Motor neuron (in vitro differentiated cells): ENCODE measurements around the gene GID4. TPM values are rescaled to one million over a fixed set of nuclear protein-coding genes. Genes with fewer than 3 reads are reported as not detected.

ENCODE experiments used
- ATAC-seq, 8 experiments: fragments of 200-7000 bp; cut with Tn5 transposase; replicated peaks in 6 of 8; 2 replicates each; pipeline ENCODE4 v1.8.0; 2021; ENCODE audit warnings: mild to moderate bottlenecking in 8 of 8, moderate library complexity in 8 of 8
- H3K27ac ChIP-seq, 2 donors: fragments of 250-450 bp; sonication (Bioruptor Pico); 2 replicates each; pipeline ENCODE4 v1.9.0; 2021; ENCODE audit warnings: antibody characterized with exemption in 2 of 2, mild to moderate bottlenecking in 2 of 2, moderate library complexity in 1 of 2
- H3K4me1 ChIP-seq, 2 donors: fragments of 250-450 bp; sonication (Bioruptor Pico); replicated peaks in 1 of 2; 2 replicates each; pipeline ENCODE4 v1.6.1; 2021; ENCODE audit warnings: antibody characterized with exemption in 2 of 2, mild to moderate bottlenecking in 2 of 2, moderate library complexity in 1 of 2
- H3K4me3 ChIP-seq, 5 donors: fragments of 250-450 bp; sonication (Bioruptor Pico); 2 replicates each; pipeline ENCODE4 v1.9.0; 2021; ENCODE audit warnings: antibody characterized with exemption in 5 of 5, mild to moderate bottlenecking in 5 of 5, moderate library complexity in 4 of 5
- WGBS, 10 experiments: fragments of 450-650 bp; shearing (Covaris generic); methylation state at CpG; one replicate each; pipeline ENCODE4 v1.0.0; 2022; 5-methylcytosine and 5-hydroxymethylcytosine counted together
- in situ Hi-C, 9 experiments: fragments of 400-800 bp; cut with MboI; loops; one replicate each; pipeline ENCODE4 v1.15.0; 2021; ENCODE audit warnings: low sequenced_read_pairs in 9 of 9, low pct_unique_long_range_greater_than_20kb in 2 of 9; ENCODE audit not compliant: unreplicated experiment in 9 of 9
- total RNA-seq, 8 experiments: library from RNA; unstranded; fragments of 300-600 nt; gene quantifications; 2 replicates each; pipeline versions ENCODE4 v1.2.3 to v1.2.4, GENCODE V29; 2022

Gene GID4
- total RNA-seq, 8 experiments from 2014 or later = 6.0 to 13.0 (median 8.2) TPM

DNA sequence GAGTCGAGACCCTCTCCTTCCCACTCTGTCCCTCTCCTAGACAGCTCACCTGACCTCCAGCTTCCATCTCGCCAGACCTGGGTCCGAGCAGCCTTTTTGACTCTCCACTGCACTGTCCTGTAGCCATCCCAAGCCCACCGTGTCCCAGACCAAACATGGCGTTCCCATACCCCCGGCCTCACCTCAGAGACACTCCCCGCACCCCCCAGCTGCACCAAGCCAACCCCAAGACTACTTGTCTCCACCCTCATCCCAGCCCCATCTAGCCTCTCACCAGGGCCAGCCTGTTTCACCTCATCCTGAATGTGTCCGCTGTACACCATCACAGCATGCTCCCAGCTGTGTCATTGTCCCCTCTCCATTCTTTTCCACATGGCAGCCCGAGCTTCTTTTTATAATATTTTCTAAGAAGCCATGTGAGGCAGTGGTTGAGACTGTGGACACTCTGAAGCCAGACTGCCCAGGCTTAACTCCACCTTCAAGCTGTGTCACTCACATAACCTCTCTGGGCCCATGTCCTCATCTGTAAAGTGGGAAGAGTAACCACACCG lies 70.8 kb downstream of the GID4 start:
- Histone ChIP-seq H3K4me1 (peaks cover 0 to 9% of the 10 kb centered on the region in 2 donors), H3K4me3 (no peak overlapping the region), H3K27ac (no peak overlapping the region)
- in situ Hi-C loops = no loop called here
- WGBS, 10 experiments = 40 to 90% (median 65%) methylated on average over 1 to 3 of the region's 10 CpGs; no CpG with 5 or more reads in 6 of the 10 experiments
- ATAC-seq = no peak

DNA sequence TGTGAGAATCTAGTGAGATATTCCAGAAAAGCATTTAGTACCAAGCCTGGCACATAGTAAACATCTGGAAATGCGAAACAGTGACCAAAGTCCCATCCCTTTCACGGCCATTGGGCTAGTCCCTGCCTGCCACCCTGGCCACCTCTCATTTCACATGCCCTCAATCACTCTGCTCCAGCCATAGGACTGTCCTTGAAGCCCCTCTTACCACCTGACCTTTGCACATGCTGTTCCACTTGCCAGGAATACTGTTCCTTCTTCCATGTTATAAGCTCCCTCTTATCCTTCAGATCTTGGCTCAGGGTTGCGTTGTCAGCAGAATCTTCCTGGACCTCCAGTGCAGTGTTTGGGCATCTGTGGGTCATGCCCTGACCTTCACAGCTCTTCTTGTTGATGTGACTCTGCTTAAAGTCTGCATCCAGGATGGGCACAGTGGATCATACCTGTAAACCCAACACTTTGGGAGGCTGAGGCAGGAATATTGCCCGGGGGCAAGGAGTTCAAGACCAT lies 71.5 kb downstream of the GID4 start:
- Histone ChIP-seq H3K4me1 (peaks cover 0 to 4% of the 10 kb centered on the region in 2 donors), H3K4me3 (no peak overlapping the region), H3K27ac (no peak overlapping the region)
- 60 to 88% (median 82%) methylated on average over 1 to 3 of the region's 4 CpGs; no CpG with 5 or more reads in 4 of the 10 experiments for WGBS, 10 experiments
- in situ Hi-C loops = no loop called here
- ATAC-seq = no peak

DNA sequence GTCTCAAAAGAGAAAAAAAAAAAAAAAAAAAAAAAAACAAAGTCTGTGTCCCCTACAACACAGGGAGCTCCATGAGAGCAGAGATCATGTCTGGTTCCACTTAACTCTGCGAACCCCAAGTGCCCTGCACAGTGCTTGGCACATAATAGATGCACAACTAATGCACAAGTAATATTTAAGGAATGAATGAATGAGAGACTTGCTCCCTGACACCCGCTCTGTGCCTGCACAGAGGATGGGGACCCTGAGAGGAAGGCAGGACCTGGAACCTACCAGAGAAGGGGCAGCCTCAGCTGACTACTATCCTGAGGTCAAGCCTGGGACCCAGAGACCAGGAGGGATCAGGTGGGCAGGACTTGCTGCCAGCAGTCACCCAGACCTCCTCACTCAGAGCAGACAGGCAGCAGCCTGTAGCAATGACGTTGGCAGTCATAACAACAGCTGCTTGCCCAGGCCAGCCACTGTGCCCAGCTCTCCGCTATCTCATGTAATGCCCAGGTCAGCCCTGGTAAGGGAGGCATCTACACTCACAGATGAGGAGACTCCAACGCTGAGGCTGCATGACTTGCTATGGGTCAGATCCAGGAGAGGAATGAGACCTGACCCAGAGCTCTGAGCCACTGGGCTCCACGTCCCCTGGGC lies 72.2 kb downstream of the GID4 start:
- WGBS, 10 experiments = 50 to 100% (median 83%) methylated on average over 1 to 3 of the region's 6 CpGs; no CpG with 5 or more reads in 4 of the 10 experiments
- no peak for ATAC-seq
- in situ Hi-C loops = no loop called here
- peaks cover 0 to 4% of the 10 kb centered on the region in 2 donors for H3K4me1 ChIP-seq
- no peak overlapping the region for H3K27ac ChIP-seq
- no peak overlapping the region for H3K4me3 ChIP-seq

DNA sequence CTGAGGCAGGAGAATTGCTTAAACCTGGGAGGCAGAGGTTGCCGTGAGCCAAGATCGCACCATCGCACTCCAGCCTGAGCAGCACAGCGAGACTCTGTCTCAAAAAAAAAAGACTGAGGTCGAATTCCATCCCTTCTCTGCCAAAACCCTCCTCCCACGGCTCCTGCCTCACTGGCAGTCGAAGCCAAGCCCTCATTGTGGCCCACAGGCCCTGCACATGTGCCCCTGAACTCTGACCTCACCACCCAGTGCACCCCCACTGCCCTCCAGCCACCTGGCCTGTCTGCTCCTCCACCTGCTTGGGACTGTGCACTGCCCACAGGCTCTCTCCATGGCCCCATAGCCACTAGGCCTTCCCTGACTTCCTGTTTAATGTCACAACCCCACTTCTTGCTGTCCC lies 76.3 kb downstream of the GID4 start:
- in situ Hi-C loops = no loop called here
- ATAC-seq = no peak
- 30 to 95% (median 64%) methylated on average over 1 to 5 of the region's 7 CpGs; no CpG with 5 or more reads in 1 of the 10 experiments for WGBS, 10 experiments
- H3K4me3 ChIP-seq = no peak overlapping the region
- no peak overlapping the region for H3K27ac ChIP-seq
- H3K4me1 ChIP-seq = peaks cover 7 to 9% of the 10 kb centered on the region in 2 donors

DNA sequence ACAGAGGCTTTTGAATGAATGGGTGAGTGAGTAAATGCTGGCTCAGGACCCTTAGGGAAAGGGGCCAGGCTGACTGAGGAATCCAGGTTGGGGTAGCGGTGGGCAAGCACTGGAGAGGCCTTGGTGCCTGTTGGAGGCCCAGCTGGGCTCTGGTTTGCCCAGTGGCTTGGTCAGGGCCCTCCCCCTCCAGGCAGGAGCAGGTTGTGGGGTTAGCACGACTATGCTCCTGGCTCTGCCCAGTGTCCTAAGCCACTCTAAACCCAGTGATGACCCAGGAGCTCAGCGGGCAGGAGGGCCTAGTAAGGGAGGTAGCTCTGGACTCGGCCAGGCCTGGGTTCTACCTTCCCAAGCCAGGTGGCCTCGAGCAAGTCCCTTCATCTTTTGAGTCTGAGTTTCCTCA lies 76.9 kb downstream of the GID4 start:
- H3K4me3 ChIP-seq = no peak overlapping the region
- in situ Hi-C loops = no loop called here
- ATAC-seq = no peak

DNA sequence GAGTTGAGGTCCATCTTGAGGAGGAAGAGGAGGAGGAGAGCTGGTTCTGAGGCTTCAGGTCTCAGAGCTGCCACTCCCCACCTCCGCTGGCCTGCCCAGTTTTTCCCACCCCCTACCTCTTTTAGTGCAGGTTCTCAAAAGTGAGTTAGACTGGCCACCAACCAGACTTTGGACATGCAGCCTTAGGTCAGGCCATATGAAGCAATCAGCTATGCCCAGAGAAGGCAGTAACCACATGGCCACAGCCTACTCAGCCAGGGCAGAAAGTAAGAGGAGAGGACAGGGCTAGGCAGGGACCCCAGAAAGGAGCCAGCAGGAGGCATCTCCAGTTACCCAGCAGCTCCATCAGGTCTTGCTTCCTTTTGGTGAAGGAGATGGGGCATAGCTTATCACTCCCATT lies 78.3 kb downstream of the GID4 start:
- Histone ChIP-seq H3K4me1 (peaks cover 7 to 9% of the 10 kb centered on the region in 2 donors), H3K4me3 (no peak overlapping the region), H3K27ac (no peak overlapping the region)
- WGBS, 10 experiments = 100% methylated on average over 1 of the region's 1 CpG; no CpG with 5 or more reads in 8 of the 10 experiments
- ATAC-seq = peak in 2 of 8 experiments; percentile 44 to 48
- in situ Hi-C loops = no loop called here

More for the DNA sequence above, 76.9 kb downstream of the GID4 start:
- H3K27ac ChIP-seq = no peak overlapping the region
- 0 to 86% (median 65%) methylated on average over 1 to 3 of the region's 5 CpGs; no CpG with 5 or more reads in 4 of the 10 experiments for WGBS, 10 experiments
- H3K4me1 ChIP-seq = peaks cover 7 to 9% of the 10 kb centered on the region in 2 donors

Other genes with a start within 250 kb of the GID4 start
- gene SREBF1, start 202.4 kb upstream of the GID4 start, total RNA-seq = 100 to 1,000 TPM in 2 of 8 experiments, 10 to 100 TPM in 6; 14.0 to 204 (median 22.9) TPM
- gene TOM1L2, start 67.0 kb upstream of the GID4 start, total RNA-seq = 10 to 100 TPM; 21.0 to 61.1 (median 36.0) TPM
- 10 to 100 TPM in 1 of 8 experiments, 1 to 10 TPM in 7; 2.2 to 31.4 (median 5.8) TPM for gene DRC3, start 66.5 kb upstream of the GID4 start, total RNA-seq
- gene ATPAF2, start 240 bp upstream of the GID4 start, total RNA-seq = 10 to 100 TPM; 12.7 to 38.9 (median 23.2) TPM
- gene DRG2, start 48.5 kb downstream of the GID4 start, total RNA-seq = 10 to 100 TPM; 16.8 to 40.1 (median 25.8) TPM
- gene MYO15A, start 69.3 kb downstream of the GID4 start, total RNA-seq = 1 to 10 TPM in 5 of 8 experiments, under 1 TPM in 3; 0.14 to 4.9 (median 1.2) TPM
- 100 to 1,000 TPM in 2 of 8 experiments, 10 to 100 TPM in 6; 60.4 to 140 (median 79.8) TPM for gene ALKBH5, start 144.4 kb downstream of the GID4 start, total RNA-seq
- 10 to 100 TPM; 13.9 to 41.7 (median 23.3) TPM for gene LLGL1, start 186.2 kb downstream of the GID4 start, total RNA-seq
- 100 to 1,000 TPM in 5 of 8 experiments, 10 to 100 TPM in 3; 62.9 to 150 (median 109) TPM for gene FLII, start 219.3 kb downstream of the GID4 start, total RNA-seq
- gene MIEF2, start 221.3 kb downstream of the GID4 start, total RNA-seq = 10 to 100 TPM in 5 of 8 experiments, 1 to 10 TPM in 3; 5.9 to 19.1 (median 13.0) TPM